ENCODE measurements around the gene FBXO34.
"Not testable (repeated sequence)": the region's sequence is repeated elsewhere in the genome, so short reads cannot be mapped to it uniquely, and the experiment has no call there.

FBXO34 gene

GRCh38 chr14:55374771-55375170 is 103.5 kb downstream of the FBXO34 start:
- no peak for DNase-seq (ENCODE audit: low read depth in 2 of 2, low spot score in 1 of 2)

GRCh38 chr14:55377236-55377635 is 106.0 kb downstream of the FBXO34 start:
- no peak for DNase-seq (ENCODE audit: low read depth in 2 of 2, low spot score in 1 of 2)

DNA sequence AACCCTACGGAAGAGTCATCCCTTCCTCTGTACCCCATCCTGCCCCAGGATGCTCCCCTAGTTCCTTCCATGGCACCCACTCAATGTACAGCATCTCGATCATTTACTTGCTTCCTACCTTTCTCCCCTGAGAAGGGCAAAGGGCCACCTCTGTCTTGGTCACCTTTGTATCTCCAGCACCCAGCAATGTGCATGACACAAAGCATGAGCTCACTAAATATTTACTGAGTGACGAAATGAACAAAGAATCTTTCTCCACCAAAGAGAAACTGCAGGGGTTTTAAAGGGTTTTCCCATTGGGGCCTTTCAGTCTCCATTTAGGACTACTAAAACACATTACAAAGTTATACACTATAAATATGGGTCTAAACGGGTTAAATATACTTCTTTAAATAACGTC is 109.8 kb downstream of the FBXO34 start:
- no peak for DNase-seq (ENCODE audit: low read depth in 2 of 2, low spot score in 1 of 2)

DNA sequence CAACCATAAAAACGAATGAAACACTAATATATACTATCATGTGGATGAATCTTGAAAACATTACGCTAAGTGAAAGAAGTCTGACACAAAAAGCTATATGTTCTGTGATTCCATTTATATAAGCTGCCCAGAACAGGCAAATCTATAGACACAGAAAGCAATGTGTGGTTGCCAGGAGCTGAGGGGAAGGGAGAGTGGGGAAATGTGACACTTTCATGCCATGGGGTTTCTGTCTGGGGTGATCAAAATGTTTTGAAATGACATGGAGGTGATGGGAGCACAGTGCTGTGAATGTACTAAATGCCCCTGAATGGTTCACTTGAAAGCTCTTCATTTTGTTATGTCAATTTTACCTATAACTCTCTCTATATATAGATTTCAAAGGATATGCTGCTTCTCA is 110.3 kb downstream of the FBXO34 start:
- no peak for DNase-seq (ENCODE audit: low read depth in 2 of 2, low spot score in 1 of 2)

DNA sequence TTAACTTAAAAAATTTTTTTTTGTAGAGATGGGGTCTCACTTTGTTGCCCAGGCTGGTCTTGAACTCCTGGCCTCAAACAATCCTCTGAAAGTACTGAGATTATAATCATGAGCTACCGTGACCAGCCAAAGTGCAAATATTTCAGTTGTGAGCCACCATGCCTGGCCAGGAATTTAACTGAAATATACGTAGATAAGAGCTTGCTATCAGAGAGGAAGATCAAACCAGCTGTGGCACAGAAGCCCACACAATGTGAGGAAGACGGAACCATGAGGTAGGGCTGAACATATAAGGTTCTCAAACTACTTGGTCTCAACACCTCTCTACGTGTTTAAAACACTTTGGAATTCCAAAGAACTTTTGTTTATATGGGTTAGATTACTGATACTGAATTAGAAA is 111.3 kb downstream of the FBXO34 start:
- DNase-seq (ENCODE audit: low read depth in 2 of 2, low spot score in 1 of 2) = no peak

GRCh38 chr14:55383056-55383466 is 111.8 kb downstream of the FBXO34 start:
- DNase-seq (ENCODE audit: low read depth in 2 of 2, low spot score in 1 of 2) = not testable (repeated sequence)

DNA sequence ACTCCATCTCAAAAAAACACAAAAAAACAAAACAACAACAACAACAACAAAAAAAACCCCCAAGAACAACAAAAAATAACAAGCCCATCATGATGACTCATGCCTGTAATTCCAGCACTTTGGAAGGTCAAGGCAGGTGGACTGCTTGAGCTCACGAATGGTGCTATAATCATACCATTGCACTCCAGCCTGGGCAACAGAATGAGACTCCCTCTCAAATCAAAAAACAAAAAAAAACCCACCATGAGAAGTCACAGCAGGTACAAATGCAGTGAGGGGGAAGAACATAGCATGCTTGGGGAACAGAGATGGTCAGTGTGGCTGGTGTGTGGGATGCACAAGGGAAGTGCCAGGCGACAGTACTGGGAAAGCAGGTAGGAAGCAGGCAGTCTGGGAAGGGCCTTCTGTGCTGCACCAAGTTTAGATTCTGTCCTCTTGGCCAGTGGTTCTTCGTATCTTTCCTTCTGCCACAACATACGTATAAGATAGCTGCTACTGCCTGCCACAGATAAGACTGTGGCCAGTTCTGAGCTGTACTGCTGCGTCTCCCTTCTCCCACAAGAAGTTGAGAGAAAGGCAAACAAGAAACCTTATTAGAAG is 112.4 kb downstream of the FBXO34 start:
- no peak for DNase-seq (ENCODE audit: low read depth in 2 of 2, low spot score in 1 of 2)

- no peak for DNase-seq (ENCODE audit: low read depth in 2 of 2, low spot score in 1 of 2)
These were observed 113.3 kb downstream of the FBXO34 start for GRCh38 chr14:55384536-55384935.

GRCh38 chr14:55386037-55386808 is 115.0 kb downstream of the FBXO34 start:
- no peak for DNase-seq (ENCODE audit: low read depth in 2 of 2, low spot score in 1 of 2)

DNA sequence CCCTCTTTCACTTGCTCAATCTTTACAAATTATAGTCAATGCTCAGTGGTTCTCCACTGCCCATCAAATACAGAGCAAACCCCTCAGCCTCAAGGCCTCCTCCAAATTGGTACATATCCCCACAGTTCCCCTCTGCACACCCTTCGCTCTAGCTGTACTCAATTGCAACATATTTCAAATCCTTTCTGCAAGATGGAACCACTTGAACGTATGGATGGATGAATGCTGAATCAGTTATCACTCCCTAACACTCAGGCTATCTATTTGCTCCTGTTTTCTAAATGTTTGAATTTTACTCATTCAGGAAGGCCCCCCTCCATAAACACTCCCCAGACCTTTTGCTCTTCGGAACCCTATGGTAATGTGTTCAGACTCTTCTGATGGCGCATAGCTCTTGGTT is 115.9 kb downstream of the FBXO34 start:
- DNase-seq (ENCODE audit: low read depth in 2 of 2, low spot score in 1 of 2) = no peak

DNA sequence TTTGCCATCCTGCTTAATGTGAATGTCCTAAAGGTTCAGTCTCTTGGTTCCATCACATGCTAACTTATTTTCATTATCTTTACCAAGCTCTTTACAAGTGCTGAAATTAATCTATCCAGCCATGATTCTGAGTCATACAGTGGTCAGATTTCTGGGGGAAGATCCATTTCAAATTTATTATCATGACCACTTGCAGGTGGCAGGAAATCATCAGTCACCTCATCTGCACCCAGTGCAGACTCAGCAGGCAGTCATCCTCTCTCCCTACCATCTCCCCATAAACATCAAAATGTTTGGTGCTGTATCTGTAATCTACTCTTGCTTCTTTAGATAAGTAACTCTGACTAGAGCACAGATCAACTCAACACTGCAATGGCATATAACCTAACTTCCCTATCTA is 116.9 kb downstream of the FBXO34 start:
- DNase-seq (ENCODE audit: low read depth in 2 of 2, low spot score in 1 of 2) = no peak

DNA sequence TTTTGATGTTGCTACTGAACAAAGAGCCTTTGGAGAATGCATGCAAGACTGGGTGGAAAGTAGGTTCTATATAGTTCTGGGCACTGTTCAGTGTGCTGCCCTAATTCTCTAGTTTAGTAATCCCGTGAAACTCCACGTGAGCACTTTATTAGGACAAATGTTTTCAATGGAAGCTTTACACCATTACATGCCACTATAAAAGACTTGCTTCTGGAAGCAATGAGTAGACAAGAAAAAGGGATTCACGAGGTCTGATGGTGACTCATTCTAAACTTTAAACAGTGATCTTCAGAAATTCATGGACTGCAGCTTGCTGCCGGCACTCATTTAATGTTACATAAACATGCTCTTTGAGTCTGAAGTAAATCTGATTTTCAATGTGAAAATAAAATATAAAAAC is 118.1 kb downstream of the FBXO34 start:
- DNase-seq (ENCODE audit: low read depth in 2 of 2, low spot score in 1 of 2) = no peak

DNA sequence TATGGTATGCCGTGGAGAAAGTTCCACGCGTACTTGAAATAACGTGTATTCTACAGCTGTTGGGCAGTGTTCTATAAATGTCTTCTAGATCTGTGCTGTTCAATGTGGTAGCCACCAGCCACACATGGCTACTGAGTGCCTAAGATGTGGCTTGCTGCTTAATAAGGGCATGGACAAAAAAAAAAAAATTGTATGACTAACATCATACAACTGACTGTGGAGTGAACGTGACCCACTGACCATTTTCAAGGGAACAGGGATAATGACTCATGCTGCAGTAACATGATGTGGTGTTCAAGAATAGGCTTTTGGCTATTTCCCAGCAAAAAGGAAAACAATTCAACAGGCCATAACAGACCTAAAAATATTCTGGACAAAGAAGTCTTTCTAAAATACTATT is 127.5 kb downstream of the FBXO34 start:
- DNase-seq (ENCODE audit: low read depth in 2 of 2, low spot score in 1 of 2) = no peak

DNA sequence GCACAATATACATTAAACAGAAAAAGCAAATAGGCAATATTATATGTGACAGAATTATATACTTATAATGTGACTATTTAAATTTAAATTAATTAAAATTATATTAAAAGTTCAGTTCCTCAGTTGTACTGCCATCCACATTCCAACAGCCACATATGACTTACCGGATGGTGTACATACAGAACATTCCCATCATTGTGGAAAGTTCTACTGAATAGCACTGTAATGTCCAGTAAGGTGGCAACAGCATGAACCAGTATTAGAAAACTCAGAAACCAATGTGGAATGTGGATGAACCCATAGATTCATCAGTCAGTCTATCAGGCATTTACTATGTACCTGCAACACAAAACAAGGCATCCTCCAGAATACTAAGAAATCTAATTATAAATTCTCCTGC is 128.0 kb downstream of the FBXO34 start:
- no peak for DNase-seq (ENCODE audit: low read depth in 2 of 2, low spot score in 1 of 2)

- DNase-seq (ENCODE audit: low read depth in 2 of 2, low spot score in 1 of 2) = no peak
These were observed 128.6 kb downstream of the FBXO34 start for GRCh38 chr14:55399852-55400251.

DNA sequence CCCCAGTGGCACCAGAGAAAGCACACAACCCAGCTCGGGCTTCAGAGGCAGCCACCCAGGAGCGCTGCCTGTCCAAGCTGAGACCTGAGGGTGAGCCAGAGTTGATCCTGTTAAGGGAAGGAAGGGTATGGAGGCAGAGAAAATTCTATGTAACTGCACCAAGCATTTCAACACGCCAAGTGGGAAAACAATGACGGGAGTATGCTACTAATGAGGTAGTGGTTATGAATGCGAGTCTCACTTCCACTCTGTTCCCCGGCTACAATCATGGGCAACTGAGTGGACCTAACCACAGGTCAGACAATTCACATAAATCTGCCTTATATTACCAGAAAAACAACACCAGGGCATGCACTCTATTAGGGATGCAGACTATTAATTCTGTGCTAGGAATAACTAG is 130.5 kb downstream of the FBXO34 start:
- DNase-seq (ENCODE audit: low read depth in 2 of 2, low spot score in 1 of 2) = no peak

Data from stimulated activated CD8-positive, alpha-beta memory T cell treated with anti-CD3 and anti-CD28 coated beads, Interleukin-4, amount 100 ng/mL, for 1 hour (primary cell).